K562 (cell line): ENCODE measurements around the gene OPRL1. TPM values are rescaled to one million over a fixed set of nuclear protein-coding genes. Genes with fewer than 3 reads are reported as not detected.

Source experiments
- DNMT1 ChIP-seq: fragments of 450-650 bp; IDR thresholded peaks from 2 replicates; pipeline ENCODE4 v1.6.1; 2016; ENCODE audit warnings: antibody characterized with exemption, mild to moderate bottlenecking
- ERF ChIP-seq: fragments of 450-650 bp; formaldehyde crosslinking; IDR thresholded peaks from 2 replicates; pipeline ENCODE4 v1.4.0; 2020; ENCODE audit warnings: mild to moderate bottlenecking, mixed read lengths
- ETV6 ChIP-seq, 3 experiments: fragments of 150-350 bp in 1 of 3; sonication (generic) in 1 of 3; formaldehyde crosslinking in 1 of 3; IDR thresholded peaks; 2 replicates each; pipeline versions ENCODE4 v1.6.1 to v1.8.0; 2014 to 2022; ENCODE audit warnings: borderline replicate concordance in 2 of 3, low read depth in 2 of 3, antibody characterized with exemption in 1 of 3, low read length in 1 of 3, mild to moderate bottlenecking in 1 of 3, missing genetic modification reagents in 1 of 3
- GTF3C2 ChIP-seq: IDR thresholded peaks from 3 replicates; pipeline ENCODE4 v1.6.1; 2011; ENCODE audit warnings: borderline replicate concordance, mild to moderate bottlenecking, moderate library complexity; ENCODE audit not compliant: insufficient read length; ENCODE audit errors: extremely low read depth
- NCOR1 ChIP-seq: fragments of 450-650 bp; IDR thresholded peaks from 2 replicates; pipeline ENCODE4 v1.6.1; 2016; ENCODE audit warnings: mild to moderate bottlenecking, moderate library complexity
- PCBP2 ChIP-seq: fragments of 200-400 bp; formaldehyde crosslinking; IDR thresholded peaks from 2 replicates; pipeline ENCODE4 v1.6.1; 2018; ENCODE audit warnings: low read length, low read depth, mild to moderate bottlenecking, moderate library complexity; ENCODE audit not compliant: poor library complexity, severe bottlenecking
- PHF8 ChIP-seq: fragments of 200-600 bp; sonication (generic); IDR thresholded peaks from 2 replicates; pipeline ENCODE4 v1.6.1; 2012; ENCODE audit warnings: mixed run types, mild to moderate bottlenecking, inconsistent platforms, low read length, moderate library complexity, borderline replicate concordance
- STAT6 ChIP-seq: sonication (generic); formaldehyde crosslinking; IDR thresholded peaks from 2 replicates; pipeline ENCODE4 v1.8.1; 2023; ENCODE audit warnings: mild to moderate bottlenecking, missing genetic modification reagents
- VEZF1 ChIP-seq: fragments of 200-800 bp; sonication (Bioruptor generic); IDR thresholded peaks from 2 replicates; pipeline ENCODE4 v1.6.1; 2017; ENCODE audit warnings: missing genetic modification characterization, missing compliant biosample characterization
- ZMIZ1 ChIP-seq, 2 experiments: fragments of 150-350 bp in 1 of 2; IDR thresholded peaks; 2 replicates each; pipeline ENCODE4 v1.6.1; 2012 to 2016; ENCODE audit warnings: low read depth in 2 of 2, low read length in 2 of 2, mild to moderate bottlenecking in 1 of 2, moderate library complexity in 1 of 2
- ZNF316 ChIP-seq: fragments of 450-650 bp; IDR thresholded peaks from 2 replicates; pipeline ENCODE4 v1.6.1; 2016
- ZNF449 ChIP-seq: fragments of 250-450 bp; sonication (Bioruptor Pico); IDR thresholded peaks from 2 replicates; pipeline ENCODE4 v1.8.0; 2022; ENCODE audit warnings: moderate library complexity, mild to moderate bottlenecking, inconsistent platforms
- ZNF589 ChIP-seq: fragments of 200-800 bp; sonication (Bioruptor generic); IDR thresholded peaks from 2 replicates; pipeline ENCODE4 v1.6.1; 2016; ENCODE audit warnings: low read depth, missing genetic modification characterization, missing compliant biosample characterization
- polyA plus RNA-seq, 8 experiments: library from polyadenylated mRNA; depleted of rRNA in 4 of 8; stranded (reverse) in 5 of 8; unstranded in 3 of 8; fragments of >200 nt; fragmentation: Nextera tagmentation in 2 of 8; fragmentation: Illumina TruSeq in 1 of 8; extraction: Ambion mirVana in 2 of 8; extraction: Trizol in 1 of 8; gene quantifications; 2 replicates each; pipeline versions ENCODE4 v1.2.1 to v1.2.3, GENCODE V29; 2011 to 2014; ENCODE audit warnings: inconsistent platforms in 1 of 8, missing spikeins in 1 of 8
- total RNA-seq, 7 experiments: library from RNA; depleted of rRNA in 6 of 7; stranded (reverse); fragments of >200 nt in 6 of 7; fragmentation: Illumina TruSeq in 2 of 7; extraction: Trizol in 2 of 7; gene quantifications; 2 replicates each; pipeline versions ENCODE4 v1.2.1 to v1.2.3, GENCODE V29; 2011 to 2021; ENCODE audit warnings: low replicate concordance in 1 of 7

The OPRL1 gene
- total and polyA plus RNA-seq, 9 of the 15 experiments (the other 6 are each of a cell fraction or from before 2014, with no cell fraction given): 0.06 to 0.33 (median 0.11) TPM; not detected in 2

- no peak for TF ChIP-seq ZMIZ1 (IDR thresholded peaks at IDR 0.05; ENCODE audit: low read depth in 2 of 2, low read length in 2 of 2)
- no peak for TF ChIP-seq ZNF316
- TF ChIP-seq PHF8: peak; percentile 69; the same call in 1 of the 2 replicates
- 0 out of 4 replicates have a peak, but pooled peaks of 1 of the 2 experiments have one; percentile 19 for TF ChIP-seq ETV6 (IDR thresholded peaks at IDR 0.05; ENCODE audit: borderline replicate concordance in 1 of 2, low read depth in 2 of 2, low read length in 1 of 2)
- no peak for TF ChIP-seq ETV6 (CRISPR knock-in tag; IDR thresholded peaks at IDR 0.05; ENCODE audit: borderline replicate concordance)
- TF ChIP-seq ERF (CRISPR knock-in tag): no peak
- TF ChIP-seq GTF3C2: no peak
- peak; percentile 45 for TF ChIP-seq VEZF1 (CRISPR knock-in tag)
- TF ChIP-seq NCOR1: peak; percentile 64; the same call in 1 of the 2 replicates
- TF ChIP-seq PCBP2: no peak
- no peak for TF ChIP-seq ZNF449 (CRISPR knock-in tag)
- TF ChIP-seq DNMT1: no peak
- TF ChIP-seq STAT6 (CRISPR knock-in tag): no peak
- no peak for TF ChIP-seq ZNF589 (CRISPR knock-in tag)
These were observed 37.7 kb upstream of the OPRL1 start (continued) for GRCh38 chr20:64042054-64042781.
